Measurements from ENCODE around the gene TTI1. TPM values are rescaled to one million over a fixed set of nuclear protein-coding genes. Genes with fewer than 3 reads are reported as not detected.

Gene TTI1
- total RNA-seq, 1 experiment from 2014 or later, result 26.9 TPM

- H3K4me2 ChIP-seq (ENCODE audit: low read length), result no peak overlapping the region
- BruUV-seq (replicated peaks), result no TSS peak
- H3K4me1 ChIP-seq (ENCODE audit: control insufficient read depth in 1 of 2, insufficient read depth in 2 of 2, low read length in 2 of 2), result no peaks in the 10 kb centered on the region
- H3K27me3 ChIP-seq (ENCODE audit: insufficient read depth, low read length), result no peaks in the 10 kb centered on the region
- H3K36me3 ChIP-seq (ENCODE audit: control insufficient read depth in 1 of 2, insufficient read depth in 2 of 2, low read length in 2 of 2), result peaks cover 9 to 13% of the 10 kb centered on the region in 2 experiments; a peak in 2 of 4 replicates
- no peak for ATAC-seq
- H3K9me3 ChIP-seq (ENCODE audit: control insufficient read depth in 1 of 2, insufficient read depth in 1 of 2, low read depth in 1 of 2, low read length in 2 of 2), result no peaks in the 10 kb centered on the region
- CTCF ChIA-PET, result interaction anchor here (0.9 kb wide), 1 partner anchor 8 kb away, joined by 3 read pairs; no protein-coding TSS in a partner anchor
- no peak for DNase-seq (ENCODE audit: low read depth, low spot score)
- no peak overlapping the region for H3K4me3 ChIP-seq (replicated peaks in 1 of 2; ENCODE audit: low read depth in 1 of 2, low read length in 2 of 2)
- RAD21 ChIA-PET (ENCODE audit: low non-redundant PET in 1 of 2, low total read pairs in 2 of 2, uncharacterized antibody in 2 of 2, unreplicated experiment in 2 of 2), result no interaction called here
- no peak overlapping the region for H3K27ac ChIP-seq (ENCODE audit: low read depth, low read length)
- peaks cover 20% of the 10 kb centered on the region for H3K79me2 ChIP-seq (ENCODE audit: insufficient read depth, low read length)
- intact Hi-C loops (cut with micrococcal nuclease), result no loop called here
- H2AFZ ChIP-seq (ENCODE audit: low read depth, low read length, poor library complexity, severe bottlenecking), result no peak overlapping the region
- no peaks in the 10 kb centered on the region for H4K20me1 ChIP-seq (ENCODE audit: insufficient read depth)
- POLR2A ChIA-PET, result no interaction called here
- TF ChIP-seq FOSL1 (IDR thresholded peaks at IDR 0.05; ENCODE audit: low read depth), result no peak
- TF ChIP-seq REST (IDR thresholded peaks at IDR 0.05; ENCODE audit: low read depth), result no peak
- no peak for TF ChIP-seq SRF (IDR thresholded peaks at IDR 0.05; ENCODE audit: low read depth)
- TF ChIP-seq ZFX (IDR thresholded peaks at IDR 0.05), result no peak
- no peak for TF ChIP-seq RAD21 (IDR thresholded peaks at IDR 0.05; ENCODE audit: low read depth)
- no peak for TF ChIP-seq JUND (IDR thresholded peaks at IDR 0.05)
- TF ChIP-seq EZH2 (IDR thresholded peaks at IDR 0.05), result no peak
- no peak for TF ChIP-seq POLR2AphosphoS5 (IDR thresholded peaks at IDR 0.05; ENCODE audit: low read depth, low read length)
- TF ChIP-seq CEBPB (IDR thresholded peaks at IDR 0.05; ENCODE audit: low read depth), result no peak
- TF ChIP-seq ZNF274 (IDR thresholded peaks at IDR 0.05; ENCODE audit: low read depth, low read length), result no peak
- TF ChIP-seq POLR2A (IDR thresholded peaks at IDR 0.05; ENCODE audit: borderline replicate concordance, extremely low read depth, insufficient read depth, insufficient read length), result no peak
- no peak for TF ChIP-seq EZH2phosphoT487 (IDR thresholded peaks at IDR 0.05; ENCODE audit: borderline replicate concordance)
- H3K9me2 ChIP-seq (ENCODE audit: insufficient read depth), result no peaks in the 10 kb centered on the region
- H3K9ac ChIP-seq (ENCODE audit: low read length), result no peak overlapping the region
Observed at GRCh38 chr20:38075161-38075998, 42.1 kb upstream of the TTI1 start.
